ENCODE results near the gene TMC3.

The TMC3 gene

DNA sequence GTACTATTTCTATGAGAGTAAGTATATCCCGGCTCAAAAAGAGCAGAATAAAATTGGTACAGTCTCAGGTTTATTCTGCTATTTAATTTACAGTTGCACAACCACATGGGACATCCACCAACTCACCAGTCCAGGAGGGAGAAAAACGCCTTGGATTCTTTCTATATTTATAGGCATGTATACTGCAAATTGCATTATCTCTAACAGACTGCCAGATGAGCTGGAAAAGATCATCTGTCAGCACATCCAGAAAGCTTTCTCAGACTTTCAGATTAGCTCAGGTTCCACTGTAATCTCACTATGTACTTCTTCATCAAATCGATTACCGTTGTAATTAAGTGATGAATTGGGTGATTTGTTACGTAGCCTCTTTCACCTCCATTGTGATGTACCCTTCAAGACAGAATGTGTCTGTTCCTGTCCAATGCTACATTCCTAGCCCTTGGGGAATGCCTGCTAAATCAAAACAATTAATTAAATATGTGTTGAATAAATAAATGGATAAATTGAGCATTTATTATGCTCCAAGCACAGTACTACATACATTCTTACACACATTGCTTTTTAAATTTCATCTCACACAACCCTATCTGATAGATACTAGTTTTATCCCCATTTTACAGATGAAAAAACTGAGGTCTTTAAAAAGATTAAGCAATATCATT lies 38.1 kb upstream of the TMC3 start:
- no peak overlapping the region for H3K4me3 ChIP-seq (ENCODE audit: low read depth, low read length)
- no peak for TF ChIP-seq CTCF (IDR thresholded peaks at IDR 0.05; ENCODE audit: borderline replicate concordance, insufficient read depth, low read depth, low read length)

- no peak overlapping the region for H3K4me3 ChIP-seq (ENCODE audit: low read depth, low read length)
- TF ChIP-seq CTCF (IDR thresholded peaks at IDR 0.05; ENCODE audit: borderline replicate concordance, insufficient read depth, low read depth, low read length): no peak
These were observed 37.0 kb upstream of the TMC3 start for GRCh38 chr15:81411051-81411450.

DNA sequence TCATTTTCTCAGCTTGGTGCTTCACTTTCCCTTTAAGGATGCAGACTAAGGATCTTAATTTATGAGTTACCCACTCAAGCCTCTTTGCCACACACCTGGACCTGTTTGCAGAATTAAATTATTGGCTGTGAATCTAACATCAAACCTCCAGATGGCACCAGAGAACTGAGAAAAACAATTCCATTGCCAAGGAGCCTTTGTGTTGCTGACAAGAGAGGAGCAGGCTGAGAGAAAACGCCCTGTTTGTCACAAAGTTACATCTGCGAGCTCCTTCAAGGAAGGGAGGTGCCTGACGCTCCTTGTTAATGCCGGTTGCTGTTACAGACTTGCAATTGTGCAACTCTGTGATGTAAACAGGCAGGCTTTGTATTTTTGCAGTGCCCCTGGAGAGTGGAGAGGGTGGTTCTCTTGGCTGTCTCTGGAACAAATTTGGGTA lies 36.3 kb upstream of the TMC3 start:
- no peak overlapping the region for H3K4me3 ChIP-seq (ENCODE audit: low read depth, low read length)
- TF ChIP-seq CTCF (IDR thresholded peaks at IDR 0.05; ENCODE audit: borderline replicate concordance, insufficient read depth, low read depth, low read length): peak; percentile 17; the same call in 1 of the 2 replicates

DNA sequence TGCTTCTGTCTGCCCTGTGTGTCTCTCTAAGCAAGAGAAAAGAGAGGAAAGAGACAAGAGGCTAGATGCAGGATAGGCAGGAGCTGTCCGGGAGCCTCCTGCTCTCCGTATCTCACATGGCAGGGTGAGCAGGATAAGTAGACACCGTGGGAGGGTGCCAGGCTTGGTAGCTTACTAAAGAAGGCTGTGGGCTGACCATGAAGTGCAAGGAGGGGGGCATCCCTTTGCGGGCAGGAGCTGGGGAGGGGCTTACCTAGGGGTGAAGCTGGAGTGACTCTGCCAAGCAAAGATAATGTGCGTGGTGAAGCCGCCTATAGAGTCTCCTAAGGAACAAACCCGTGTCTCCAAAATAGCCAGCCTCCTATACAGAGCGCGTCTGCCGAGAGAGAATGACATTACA lies 33.7 kb upstream of the TMC3 start:
- H3K4me3 ChIP-seq (ENCODE audit: low read depth, low read length): no peak overlapping the region
- no peak for TF ChIP-seq CTCF (IDR thresholded peaks at IDR 0.05; ENCODE audit: borderline replicate concordance, insufficient read depth, low read depth, low read length)

GRCh38 chr15:81407176-81407575 lies 33.2 kb upstream of the TMC3 start:
- TF ChIP-seq CTCF (IDR thresholded peaks at IDR 0.05; ENCODE audit: borderline replicate concordance, insufficient read depth, low read depth, low read length): no peak
- no peak overlapping the region for H3K4me3 ChIP-seq (ENCODE audit: low read depth, low read length)

DNA sequence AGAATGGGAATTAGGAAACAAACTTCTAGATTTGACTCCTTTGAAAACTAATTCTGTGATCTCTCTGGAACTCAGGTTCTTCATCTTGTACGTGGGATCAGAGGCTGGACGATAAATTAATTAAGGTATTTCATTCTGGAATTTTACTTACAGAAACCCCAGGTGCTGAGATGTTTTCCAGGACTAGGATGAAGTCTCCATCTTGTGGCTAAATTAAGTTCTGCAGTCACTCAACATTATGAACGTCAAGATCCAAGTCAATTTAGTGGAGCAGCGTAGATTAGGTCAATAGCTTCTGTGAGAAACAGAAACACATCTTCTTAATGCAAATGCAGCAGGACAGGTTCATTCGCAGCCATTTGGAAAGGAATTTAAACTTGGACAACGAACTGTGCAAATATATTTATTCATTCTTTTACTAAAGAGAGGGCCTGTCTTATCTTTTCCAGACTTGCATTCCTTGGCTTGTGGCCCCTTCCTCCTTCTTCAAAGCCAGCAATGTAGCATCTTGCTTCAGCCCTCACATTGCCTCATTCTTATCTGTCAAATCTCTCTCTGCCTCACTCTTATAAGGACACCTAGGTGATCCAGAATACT lies 26.7 kb upstream of the TMC3 start:
- TF ChIP-seq CTCF (IDR thresholded peaks at IDR 0.05; ENCODE audit: borderline replicate concordance, insufficient read depth, low read depth, low read length): peak; percentile 53
- H3K4me3 ChIP-seq (ENCODE audit: low read depth, low read length): no peak overlapping the region

GRCh38 chr15:81398910-81399551 lies 25.0 kb upstream of the TMC3 start:
- H3K4me3 ChIP-seq (ENCODE audit: low read depth, low read length): no peak overlapping the region
- no peak for TF ChIP-seq CTCF (IDR thresholded peaks at IDR 0.05; ENCODE audit: borderline replicate concordance, insufficient read depth, low read depth, low read length)
